HCT116 (cell line): Measurements from ENCODE around the gene PHOX2A. TPM values are rescaled to one million over a fixed set of nuclear protein-coding genes. Genes with fewer than 3 reads are reported as not detected.

Experiments
- ATAC-seq: fragments of 200-7000 bp; cut with Tn5 transposase; 2 replicates; pipeline ENCODE4 v1.9.1; 2020; ENCODE audit warnings: mild to moderate bottlenecking, moderate library complexity
- BruUV-seq: library from RNA; stranded (reverse); fragments of 400-500 nt; replicated peaks from 2 replicates; lab custom pipeline; 2021; lab: Mats Ljungman, UMichigan
- CTCF ChIA-PET: fragments of 300-600 bp; sonication (Branson Sonifier 250); formaldehyde crosslinking; loops from one replicate; lab custom pipeline; 2021; ENCODE audit warnings: antibody characterized with exemption; lab: Charles Lee
- POLR2A ChIA-PET: fragments of 300-600, 350-600 bp; sonication (Branson Sonifier 250); formaldehyde crosslinking; loops from one replicate; lab custom pipeline; 2021; ENCODE audit warnings: antibody characterized with exemption; lab: Charles Lee
- RAD21 ChIA-PET, 2 experiments: fragments of 300-600 bp; sonication (Branson Sonifier 250); formaldehyde crosslinking; loops; one replicate each; lab custom pipeline; 2023; ENCODE audit warnings: low total read pairs in 2 of 2; ENCODE audit not compliant: uncharacterized antibody in 2 of 2, unreplicated experiment in 2 of 2, low non-redundant PET in 1 of 2; lab: Charles Lee
- DNase-seq: peaks from one replicate; pipeline ENCODE4 v3.0.0-alpha.2; 2010; ENCODE audit warnings: low read depth, low spot score
- H2AFZ ChIP-seq: fragments of 200-600 bp; shearing (Covaris generic), sonication (generic); 2 replicates; pipeline ENCODE4 v1.6.1; 2017; ENCODE audit warnings: low read depth, mixed run types, mixed read lengths, antibody characterized with exemption, low read length; ENCODE audit not compliant: poor library complexity, severe bottlenecking
- H3K27ac ChIP-seq: 2 replicates; pipeline ENCODE4 v1.5.1; 2012; ENCODE audit warnings: low read depth, low read length
- H3K27me3 ChIP-seq: fragments of 200-600 bp; sonication (generic); 2 replicates; pipeline ENCODE4 v1.6.1; 2016; ENCODE audit warnings: mixed run types, low read length, mixed read lengths; ENCODE audit not compliant: insufficient read depth
- H3K36me3 ChIP-seq, 2 experiments: fragments of 200-500 bp in 1 of 2; fragments of 200-600 bp in 1 of 2; sonication (Bioruptor generic) in 1 of 2; sonication (generic) in 1 of 2; 2 replicates each; pipeline versions ENCODE4 v1.5.1 to v1.6.1; 2014 to 2016; ENCODE audit warnings: low read length in 2 of 2, inconsistent platforms in 1 of 2, mixed read lengths in 1 of 2, mixed run types in 1 of 2; ENCODE audit not compliant: insufficient read depth in 2 of 2, control insufficient read depth in 1 of 2
- H3K4me1 ChIP-seq, 2 experiments: fragments of 200-600 bp in 1 of 2; sonication (generic) in 1 of 2; 2 replicates each; pipeline versions ENCODE4 v1.5.1 to v1.6.1; 2012 to 2017; ENCODE audit warnings: low read length in 2 of 2, inconsistent platforms in 1 of 2, mild to moderate bottlenecking in 1 of 2, mixed read lengths in 1 of 2, mixed run types in 1 of 2, moderate library complexity in 1 of 2; ENCODE audit not compliant: insufficient read depth in 2 of 2, control insufficient read depth in 1 of 2
- H3K4me2 ChIP-seq: fragments of 200-600 bp; sonication (generic); 2 replicates; pipeline ENCODE4 v1.6.1; 2017; ENCODE audit warnings: mixed run types, low read length, mixed read lengths
- H3K4me3 ChIP-seq, 2 experiments: fragments of 200-600 bp in 1 of 2; sonication (generic) in 1 of 2; replicated peaks in 1 of 2; 2 replicates each; pipeline ENCODE4 v1.5.1; 2011 to 2016; ENCODE audit warnings: low read length in 2 of 2, control low read depth in 1 of 2, low read depth in 1 of 2, mild to moderate bottlenecking in 1 of 2, mixed read lengths in 1 of 2, mixed run types in 1 of 2
- H3K79me2 ChIP-seq: fragments of 200-600 bp; sonication (generic); 2 replicates; pipeline ENCODE4 v1.6.1; 2017; ENCODE audit warnings: mild to moderate bottlenecking, mixed run types, low read length, moderate library complexity, mixed read lengths; ENCODE audit not compliant: insufficient read depth
- H3K9ac ChIP-seq: fragments of 200-600 bp; sonication (generic); 2 replicates; pipeline ENCODE4 v1.6.1; 2016; ENCODE audit warnings: low read length, mixed read lengths
- H3K9me2 ChIP-seq: fragments of 200-600 bp; sonication (generic), shearing (Covaris generic); 2 replicates; pipeline ENCODE4 v1.6.1; 2017; ENCODE audit warnings: mixed run types, mild to moderate bottlenecking, moderate library complexity; ENCODE audit not compliant: insufficient read depth
- H3K9me3 ChIP-seq, 2 experiments: fragments of 200-500 bp in 1 of 2; fragments of 200-600 bp in 1 of 2; sonication (Bioruptor generic) in 1 of 2; sonication (generic) in 1 of 2; 2 replicates each; pipeline ENCODE4 v1.6.1; 2014 to 2017; ENCODE audit warnings: low read length in 2 of 2, mixed read lengths in 2 of 2, inconsistent platforms in 1 of 2, low read depth in 1 of 2, mild to moderate bottlenecking in 1 of 2, mixed run types in 1 of 2, moderate library complexity in 1 of 2; ENCODE audit not compliant: control insufficient read depth in 1 of 2, insufficient read depth in 1 of 2
- H4K20me1 ChIP-seq: fragments of 200-600 bp; sonication (generic), shearing (Covaris generic); 2 replicates; pipeline ENCODE4 v1.6.1; 2017; ENCODE audit warnings: mixed run types, mild to moderate bottlenecking, moderate library complexity; ENCODE audit not compliant: insufficient read depth
- ATF3 ChIP-seq: IDR thresholded peaks from 2 replicates; pipeline ENCODE4 v1.6.1; 2012
- CEBPB ChIP-seq: IDR thresholded peaks from 2 replicates; pipeline ENCODE4 v1.6.1; 2012; ENCODE audit warnings: low read depth
- EGR1 ChIP-seq: IDR thresholded peaks from 2 replicates; pipeline ENCODE4 v1.6.1; 2012; ENCODE audit warnings: low read depth
- ELF1 ChIP-seq: IDR thresholded peaks from 2 replicates; pipeline ENCODE4 v1.6.1; 2012; ENCODE audit warnings: low read depth, borderline replicate concordance
- EZH2 ChIP-seq: fragments of 200-600 bp; sonication (generic); IDR thresholded peaks from 2 replicates; pipeline ENCODE4 v1.6.1; 2017; ENCODE audit warnings: antibody characterized with exemption, mixed run types
- EZH2phosphoT487 ChIP-seq: fragments of 200-600 bp; IDR thresholded peaks from 2 replicates; pipeline ENCODE4 v1.6.1; 2018; ENCODE audit warnings: antibody characterized with exemption, borderline replicate concordance
- FOSL1 ChIP-seq: IDR thresholded peaks from 2 replicates; pipeline ENCODE4 v1.6.1; 2012; ENCODE audit warnings: low read depth
- JUND ChIP-seq: IDR thresholded peaks from 2 replicates; pipeline ENCODE4 v1.6.1; 2012
- MAX ChIP-seq: IDR thresholded peaks from 2 replicates; pipeline ENCODE4 v1.6.1; 2012
- POLR2A ChIP-seq: IDR thresholded peaks from 2 replicates; pipeline ENCODE4 v1.7.0; 2011; ENCODE audit warnings: borderline replicate concordance; ENCODE audit not compliant: insufficient read depth, insufficient read length; ENCODE audit errors: extremely low read depth
- RAD21 ChIP-seq: IDR thresholded peaks from 2 replicates; pipeline ENCODE4 v1.6.1; 2012; ENCODE audit warnings: low read depth, mild to moderate bottlenecking
- REST ChIP-seq: IDR thresholded peaks from 2 replicates; pipeline ENCODE4 v1.6.1; 2012; ENCODE audit warnings: low read depth
- SIN3A ChIP-seq: IDR thresholded peaks from 2 replicates; pipeline ENCODE4 v1.6.1; 2012; ENCODE audit warnings: low read depth
- SP1 ChIP-seq: IDR thresholded peaks from 2 replicates; pipeline ENCODE4 v1.6.1; 2012; ENCODE audit warnings: low read depth
- TCF7L2 ChIP-seq: IDR thresholded peaks from 2 replicates; pipeline ENCODE4 v1.7.0; 2011; ENCODE audit warnings: borderline replicate concordance, inconsistent platforms; ENCODE audit not compliant: insufficient read depth, insufficient read length; ENCODE audit errors: extremely low read depth
- ZFX ChIP-seq: fragments of 450-650 bp; IDR thresholded peaks from 2 replicates; pipeline ENCODE4 v1.6.1; 2017
- ZNF274 ChIP-seq: fragments of 200-500 bp; sonication (Bioruptor generic); IDR thresholded peaks from 2 replicates; pipeline ENCODE4 v1.6.1; 2014; ENCODE audit warnings: mild to moderate bottlenecking, low read depth, low read length, inconsistent platforms
- intact Hi-C: fragments of 100-400 bp; cut with micrococcal nuclease; formaldehyde crosslinking; loops from 2 replicates; pipeline ENCODE4 v1.10.0; 2022
- total RNA-seq: library from RNA; stranded (reverse); gene quantifications from one replicate; pipeline ENCODE4 v1.2.1, GENCODE V29; 2021; ENCODE audit not compliant: unreplicated experiment

The PHOX2A gene
- total RNA-seq, 1 experiment from 2014 or later, result not detected

- Histone ChIP-seq H3K4me1 (peaks cover 0 to 6% of the 10 kb centered on the region in 2 experiments; a peak in 1 of 4 replicates), H3K9me2 (no peaks in the 10 kb centered on the region), H2AFZ (no peak overlapping the region), H3K9ac (no peak overlapping the region), H3K4me3 (no peak overlapping the region), H3K27me3 (no peaks in the 10 kb centered on the region), H3K9me3 (no peaks in the 10 kb centered on the region), H3K79me2 (no peaks in the 10 kb centered on the region), H3K4me2 (no peak overlapping the region), H4K20me1 (no peaks in the 10 kb centered on the region), H3K27ac (no peak overlapping the region), H3K36me3 (no peaks in the 10 kb centered on the region)
- TF ChIP-seq ZFX (no peak), FOSL1 (no peak)
- ChIA-PET RAD21 (no interaction called here), CTCF (interaction anchor here (0.7 kb wide), 1 partner anchor 171 kb away, joined by 6 read pairs; no protein-coding TSS in a partner anchor), POLR2A (no interaction called here)
- ATAC-seq (no peak), DNase-seq (no peak)
- intact Hi-C loops, result no loop called here
- no TSS peak for BruUV-seq
Observed at GRCh38 chr11:72259490-72259889, 15.5 kb upstream of the PHOX2A start.

DNA sequence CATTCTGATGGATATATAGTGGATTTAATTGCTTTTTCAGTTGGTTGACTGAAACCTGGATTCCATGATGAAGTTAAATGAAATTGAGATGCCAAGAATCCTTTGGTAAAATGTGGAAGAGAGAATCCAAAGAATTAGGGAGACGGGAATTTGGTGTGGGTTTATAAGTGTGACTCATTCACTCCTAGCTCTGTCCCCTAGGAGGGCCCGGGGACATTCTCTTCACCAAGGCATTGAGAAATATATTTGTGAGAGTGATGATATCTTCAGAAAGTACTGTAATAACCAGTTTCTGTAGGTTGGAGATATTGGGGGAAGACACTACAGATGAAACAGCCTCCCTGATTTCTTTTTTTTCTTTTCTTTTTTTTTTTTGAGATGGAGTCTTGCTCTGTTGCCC is 13.6 kb upstream of the PHOX2A start:
- ChIA-PET CTCF (no interaction called here), POLR2A (no interaction called here), RAD21 (no interaction called here)
- no peak for TF ChIP-seq ELF1
- TF ChIP-seq ZNF274, result no peak
- no peak for TF ChIP-seq JUND
- no peak for TF ChIP-seq ZFX
- no peak for TF ChIP-seq TCF7L2
- no peak for TF ChIP-seq CEBPB
- TF ChIP-seq SIN3A, result no peak
- no peak for TF ChIP-seq EZH2phosphoT487
- no peak for TF ChIP-seq POLR2A
- TF ChIP-seq ATF3, result no peak
- no peak for TF ChIP-seq REST
- TF ChIP-seq RAD21, result no peak
- TF ChIP-seq EZH2, result no peak
- no peak for TF ChIP-seq MAX
- no peak for TF ChIP-seq SP1
- no peak for TF ChIP-seq EGR1
- ATAC-seq (no peak), DNase-seq (no peak)
- Histone ChIP-seq H3K27ac (no peak overlapping the region), H3K9me2 (no peaks in the 10 kb centered on the region), H2AFZ (no peak overlapping the region), H4K20me1 (no peaks in the 10 kb centered on the region), H3K4me2 (no peak overlapping the region), H3K27me3 (no peaks in the 10 kb centered on the region), H3K9ac (no peak overlapping the region), H3K79me2 (no peaks in the 10 kb centered on the region), H3K36me3 (no peaks in the 10 kb centered on the region), H3K4me3 (no peak overlapping the region), H3K9me3 (no peaks in the 10 kb centered on the region), H3K4me1 (no peaks in the 10 kb centered on the region)
- intact Hi-C loops, result no loop called here
- BruUV-seq, result no TSS peak
